Posterior cingulate gyrus (tissue), 11 donors: ENCODE data around the gene OR4K5.
"Not testable (repeated sequence)": the region's sequence is repeated elsewhere in the genome, so short reads cannot be mapped to it uniquely, and the experiment has no call there.

Experiments used
- DNase-seq, 10 donors: peaks; one replicate each; pipeline versions ENCODE4 v3.0.0 to v3.0.0-alpha.2; 2020 to 2021; ENCODE audit warnings: mixed read lengths in 3 of 10
- intact Hi-C: fragments of 100-400 bp; cut with DNase I; formaldehyde crosslinking; loops from one replicate; pipeline ENCODE4 v1.15.1; 2023

Gene OR4K5, protein sequence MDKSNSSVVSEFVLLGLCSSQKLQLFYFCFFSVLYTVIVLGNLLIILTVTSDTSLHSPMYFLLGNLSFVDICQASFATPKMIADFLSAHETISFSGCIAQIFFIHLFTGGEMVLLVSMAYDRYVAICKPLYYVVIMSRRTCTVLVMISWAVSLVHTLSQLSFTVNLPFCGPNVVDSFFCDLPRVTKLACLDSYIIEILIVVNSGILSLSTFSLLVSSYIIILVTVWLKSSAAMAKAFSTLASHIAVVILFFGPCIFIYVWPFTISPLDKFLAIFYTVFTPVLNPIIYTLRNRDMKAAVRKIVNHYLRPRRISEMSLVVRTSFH

GRCh38 chr14:19920021-19920657 is at the start of gene OR4K5:
Gene OR4K5, plus strand, starts transcription at chr14:19920607. Its CDS starts 0 bp downstream, at chr14:19920607.
- intact Hi-C loops = no loop called here
- DNase-seq = no peak

DNA sequence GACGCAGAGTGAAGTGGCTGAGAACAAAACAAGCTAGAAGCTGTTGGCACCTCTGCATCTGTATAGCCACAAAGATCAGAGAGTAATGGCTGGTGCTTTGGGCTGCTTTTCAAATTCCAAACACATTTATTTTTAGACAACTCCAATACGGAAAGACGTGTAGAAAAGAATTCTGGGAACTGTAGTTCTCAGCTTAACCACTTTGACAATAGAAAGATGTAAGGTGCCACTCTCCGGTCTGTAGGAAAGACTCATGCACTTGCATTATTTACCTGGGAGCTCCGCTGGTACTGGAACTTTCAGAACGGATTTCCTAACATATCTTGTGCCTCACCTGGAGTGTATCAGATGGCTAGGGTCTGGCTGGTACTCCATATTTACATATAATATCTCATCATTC is 47.2 kb upstream of the OR4K5 start:
- intact Hi-C loops = no loop called here
- DNase-seq = no peak

GRCh38 chr14:19874842-19875241 is 45.6 kb upstream of the OR4K5 start, which contains the start of gene OR4K2:
Gene OR4K2, plus strand, starts transcription at chr14:19875142. Its CDS starts 1,126 bp downstream, at chr14:19876268.
- no peak for DNase-seq
- intact Hi-C loops = no loop called here

- intact Hi-C loops = no loop called here
- DNase-seq = no peak
Measured at GRCh38 chr14:19878029-19878642, 42.3 kb upstream of the OR4K5 start.

DNA sequence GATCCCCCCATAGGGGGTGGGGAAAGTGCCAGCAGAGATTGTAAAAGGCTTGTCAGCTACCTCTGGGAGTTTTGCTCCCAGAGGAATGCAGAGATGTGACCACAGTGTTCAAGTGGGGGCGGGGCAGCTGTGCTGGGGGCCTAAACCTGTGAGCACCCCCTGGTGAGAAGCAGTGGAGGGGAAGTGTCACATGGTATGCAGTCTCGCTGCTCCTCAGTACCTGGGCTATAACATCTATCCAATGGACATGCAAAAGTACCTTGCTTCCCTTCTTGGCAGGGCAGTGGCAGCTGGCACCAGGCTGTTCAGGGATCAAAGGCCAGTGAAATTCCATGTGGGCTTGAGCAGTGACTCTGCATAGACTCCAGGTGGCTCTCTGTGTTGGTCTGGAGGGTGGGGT is 25.1 kb upstream of the OR4K5 start:
- peak in 2 of 10 donors; percentile 29 to 75 for DNase-seq
- intact Hi-C loops = no loop called here

- intact Hi-C loops = no loop called here
Measured at GRCh38 chr14:19900999-19901398, 19.4 kb upstream of the OR4K5 start.

DNA sequence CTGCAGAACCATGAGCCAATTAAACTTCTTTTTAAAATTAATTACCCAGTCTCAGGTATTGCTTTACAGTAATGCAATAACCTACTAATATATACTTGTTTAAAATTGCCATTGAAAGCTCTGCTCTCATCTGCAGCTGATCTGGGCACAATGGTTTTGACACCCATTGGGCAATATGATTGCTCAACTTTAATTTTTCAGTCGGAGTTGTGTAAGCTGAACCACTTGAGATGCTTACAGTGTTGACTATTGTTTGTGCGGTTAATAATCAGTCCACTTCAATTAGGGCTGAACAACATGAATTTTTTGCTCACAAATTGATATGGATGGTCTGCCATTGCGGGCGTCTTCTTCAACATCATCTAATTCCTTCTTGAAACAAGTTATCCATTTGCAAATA is 18.0 kb upstream of the OR4K5 start:
- intact Hi-C loops = no loop called here
- no peak for DNase-seq

More at GRCh38 chr14:19900999-19901398, 19.4 kb upstream of the OR4K5 start:
- peak in 2 of 10 donors; percentile 44 to 80 for DNase-seq

GRCh38 chr14:19906665-19907064 is 13.7 kb upstream of the OR4K5 start:
- no peak for DNase-seq
- intact Hi-C loops = no loop called here

DNA sequence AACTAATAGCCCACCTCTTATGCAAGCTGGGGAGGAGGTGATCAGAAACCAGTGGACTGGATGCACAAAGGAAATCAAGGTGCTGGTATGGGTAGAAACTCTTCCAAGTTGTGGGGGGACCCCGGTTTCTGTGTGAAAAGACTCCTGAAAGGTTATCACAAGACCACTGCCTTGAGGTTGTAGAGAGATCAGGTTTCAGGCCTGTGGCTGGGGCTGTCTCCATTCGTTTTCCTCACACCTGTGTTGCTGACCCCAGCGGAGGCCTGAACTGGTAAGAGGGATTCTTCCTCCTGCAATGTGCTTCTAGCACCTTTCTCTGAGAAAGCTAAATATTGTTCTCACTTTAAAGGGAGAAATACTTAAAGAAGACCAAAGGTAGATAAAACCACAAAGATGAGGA is 9.3 kb upstream of the OR4K5 start:
- intact Hi-C loops = no loop called here
- no peak for DNase-seq

DNA sequence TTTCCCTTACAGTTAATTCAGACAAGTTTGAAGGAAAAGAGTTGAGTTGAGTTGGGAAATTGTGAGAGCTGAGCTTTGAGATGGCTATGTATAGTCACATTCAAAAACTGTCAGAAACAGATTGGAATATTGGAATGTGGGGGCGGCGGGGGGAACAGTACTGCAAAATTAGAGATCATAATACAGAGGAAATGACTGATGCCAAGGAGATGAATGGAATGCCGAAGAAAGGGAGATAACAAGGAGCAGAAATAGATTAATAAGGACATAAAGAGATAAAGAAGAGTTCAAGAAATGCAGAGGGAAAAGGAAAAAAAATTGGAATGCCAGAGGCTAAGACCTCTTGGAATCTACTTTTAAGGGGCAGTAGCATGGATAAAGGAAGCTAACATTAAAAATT is 3.2 kb upstream of the OR4K5 start:
- intact Hi-C loops = no loop called here
- DNase-seq = no peak

DNA sequence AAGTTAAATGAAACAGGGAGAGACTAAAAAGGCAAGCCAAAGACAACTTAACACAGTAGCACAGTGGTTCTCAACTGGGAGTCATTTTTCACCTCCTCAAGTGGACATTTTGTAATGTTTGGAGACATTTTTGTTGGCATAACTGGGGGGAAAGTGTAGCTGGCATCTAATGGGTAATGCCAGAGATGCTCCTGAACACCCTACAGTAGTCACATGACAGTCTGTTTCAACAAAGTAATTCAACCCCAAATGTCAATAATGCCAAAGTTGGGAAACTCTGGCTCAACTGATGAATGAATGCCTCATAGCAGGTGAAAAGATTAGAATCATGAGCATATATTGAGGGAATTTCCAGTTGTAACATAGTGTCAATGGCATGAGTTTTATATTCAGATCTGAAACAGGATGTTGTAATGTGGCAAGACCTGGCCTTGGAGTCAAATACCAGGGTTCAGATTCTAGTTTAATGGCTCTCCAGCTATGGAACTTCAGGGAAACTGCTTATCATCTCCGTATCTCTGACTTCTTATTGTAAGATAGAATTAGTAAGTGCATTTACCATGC is 2.4 kb upstream of the OR4K5 start:
- intact Hi-C loops = no loop called here

GRCh38 chr14:19918553-19919264 is 1.7 kb upstream of the OR4K5 start:
- DNase-seq = no peak
- intact Hi-C loops = no loop called here

More for the DNA sequence above, 2.4 kb upstream of the OR4K5 start:
- DNase-seq = no peak

DNA sequence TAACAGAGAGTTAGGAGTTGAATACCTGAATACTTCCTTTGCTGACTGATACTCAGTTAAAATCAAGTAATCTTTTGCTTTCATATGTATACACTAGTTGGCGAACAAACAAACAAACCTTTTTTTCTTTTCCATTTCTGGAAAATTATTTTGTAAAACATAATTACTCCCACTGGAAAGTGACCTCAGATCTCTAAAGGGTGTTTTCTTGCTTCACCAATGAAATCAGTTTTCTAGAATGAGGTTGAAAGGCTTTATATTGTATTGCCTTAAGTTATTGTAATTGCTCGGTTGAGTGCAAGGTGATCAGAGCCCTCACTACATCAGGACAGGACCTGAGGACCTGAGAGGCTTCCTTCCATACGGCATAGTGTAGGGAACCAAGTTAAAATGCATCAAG is 10.2 kb downstream of the OR4K5 start, which contains the start of gene OR4K1:
Gene OR4K1 (plus strand): TSS at position 301 of the 400 bp plus-strand sequence. CDS start 4,750 bp downstream, outside the sequence.
- intact Hi-C loops = no loop called here
- DNase-seq = no peak

- intact Hi-C loops = no loop called here
- DNase-seq = peak in 1 of 10 donors; percentile 59
Measured at GRCh38 chr14:19941668-19942067, 21.3 kb downstream of the OR4K5 start.

- DNase-seq = no peak
- intact Hi-C loops = no loop called here
Measured at GRCh38 chr14:19947413-19948090, 27.1 kb downstream of the OR4K5 start.

- intact Hi-C loops = no loop called here
- DNase-seq = no peak
Measured at GRCh38 chr14:19949218-19949617, 28.8 kb downstream of the OR4K5 start.

DNA sequence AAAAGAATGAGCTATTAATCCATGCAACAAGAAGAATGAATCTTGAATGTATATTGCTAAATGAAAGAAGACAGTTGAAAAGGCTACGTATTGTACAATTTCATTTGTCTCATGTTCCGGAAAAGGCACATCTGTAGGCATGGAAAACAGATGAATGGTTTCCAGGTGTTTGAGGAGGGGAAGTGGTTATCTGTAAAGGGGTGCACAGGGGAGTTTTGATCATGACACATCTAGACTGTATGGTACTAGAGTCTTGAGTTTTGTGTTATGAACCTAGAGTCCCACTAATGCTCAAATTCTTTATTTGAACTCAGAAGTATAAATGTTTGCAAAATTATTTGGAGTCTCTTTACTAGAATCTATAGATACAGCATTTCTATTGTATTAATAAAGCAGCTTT is 49.3 kb downstream of the OR4K5 start:
- intact Hi-C loops, DNase-seq: not testable (repeated sequence)
